LNCAP (cell line): ENCODE results near the gene CALCOCO2.

Experiments used
- CTCF ChIP-seq: fragments of 450-650 bp; IDR thresholded peaks from 2 replicates; pipeline ENCODE4 v1.5.1; 2017; ENCODE audit warnings: mild to moderate bottlenecking

Gene CALCOCO2

DNA sequence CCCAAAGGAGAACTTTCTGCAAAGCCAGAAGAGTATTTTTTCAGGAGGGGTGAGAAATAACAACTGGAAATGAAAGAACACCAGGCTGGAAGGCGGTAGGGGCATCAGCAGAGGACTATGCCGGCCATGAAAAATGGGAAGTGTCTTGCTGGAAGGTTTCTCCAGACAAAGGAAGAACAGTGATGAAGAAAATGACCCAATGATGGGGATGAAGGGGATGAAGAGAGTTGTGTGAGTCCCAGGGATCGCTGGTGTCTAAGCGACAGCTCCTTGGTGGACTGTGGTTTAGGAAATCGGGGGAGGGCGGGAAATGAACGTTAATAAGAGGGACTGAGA lies 14.4 kb upstream of the CALCOCO2 start:
- no peak for TF ChIP-seq CTCF

DNA sequence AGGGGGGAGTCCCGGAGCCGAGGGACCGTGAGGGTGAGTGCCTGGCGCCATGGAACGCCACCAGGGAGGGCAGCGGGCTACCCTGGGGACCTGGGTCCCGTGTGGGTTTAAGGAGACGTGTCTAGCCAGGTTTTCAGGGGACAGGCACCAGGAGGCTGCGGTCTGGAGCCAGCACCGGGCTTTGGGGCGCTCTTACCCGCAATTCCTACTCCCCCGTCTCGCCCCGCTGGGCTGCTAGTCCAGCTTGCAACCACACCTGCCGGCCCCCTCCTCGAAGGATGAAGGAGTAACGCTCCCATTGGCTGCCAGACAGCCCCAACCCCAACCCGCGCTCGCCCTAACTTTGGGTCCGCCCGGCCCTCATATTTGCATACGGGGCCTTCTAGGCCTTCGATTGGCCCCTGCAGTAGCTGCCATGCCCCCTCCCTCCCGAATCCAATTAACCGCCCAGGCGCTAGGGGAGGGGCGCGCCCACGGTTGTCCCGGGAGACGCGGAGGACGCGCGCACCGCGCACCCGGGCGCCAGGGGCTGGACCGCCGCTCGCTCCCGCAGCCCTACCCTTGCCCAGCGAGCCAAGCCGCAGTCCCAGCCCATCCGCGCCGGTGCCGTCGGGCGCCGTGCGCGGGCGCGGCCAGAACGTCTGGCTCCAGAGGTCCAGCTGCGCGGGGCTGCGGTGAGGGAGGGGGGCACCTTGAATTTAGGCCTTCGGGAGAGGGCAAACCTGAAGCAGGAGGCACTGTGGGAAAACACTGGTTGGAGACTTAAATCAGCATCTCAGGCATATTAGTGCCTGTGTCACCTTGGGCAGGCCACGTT lies 13.9 kb upstream of the CALCOCO2 start, which contains the start of gene TTLL6:
TSS of gene TTLL6 (minus strand) at position 456 of the 817 bp plus-strand sequence. CDS start at position 299, 157 bp downstream.
- no peak for TF ChIP-seq CTCF

GRCh38 chr17:48818361-48818841 lies 12.4 kb upstream of the CALCOCO2 start:
- no peak for TF ChIP-seq CTCF

DNA sequence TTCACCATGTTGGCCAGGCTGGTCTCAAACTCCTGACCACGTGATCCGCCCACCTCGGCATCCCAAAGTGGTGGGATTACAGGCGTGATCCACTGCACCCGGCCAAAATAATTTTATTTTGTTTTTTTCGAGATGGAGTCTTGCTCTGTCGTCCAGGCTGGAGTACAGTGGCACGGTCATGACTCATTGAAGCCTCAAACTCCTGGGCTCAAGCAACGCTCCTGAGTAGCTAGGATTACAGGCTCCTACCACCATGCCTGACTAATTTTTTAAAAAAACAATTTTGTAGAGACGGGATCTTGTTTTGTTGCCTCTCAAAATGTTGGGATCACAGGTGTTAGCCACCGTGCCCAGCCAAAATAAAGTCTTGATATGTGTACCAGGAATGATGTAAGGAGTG lies 11.4 kb upstream of the CALCOCO2 start:
- no peak for TF ChIP-seq CTCF

DNA sequence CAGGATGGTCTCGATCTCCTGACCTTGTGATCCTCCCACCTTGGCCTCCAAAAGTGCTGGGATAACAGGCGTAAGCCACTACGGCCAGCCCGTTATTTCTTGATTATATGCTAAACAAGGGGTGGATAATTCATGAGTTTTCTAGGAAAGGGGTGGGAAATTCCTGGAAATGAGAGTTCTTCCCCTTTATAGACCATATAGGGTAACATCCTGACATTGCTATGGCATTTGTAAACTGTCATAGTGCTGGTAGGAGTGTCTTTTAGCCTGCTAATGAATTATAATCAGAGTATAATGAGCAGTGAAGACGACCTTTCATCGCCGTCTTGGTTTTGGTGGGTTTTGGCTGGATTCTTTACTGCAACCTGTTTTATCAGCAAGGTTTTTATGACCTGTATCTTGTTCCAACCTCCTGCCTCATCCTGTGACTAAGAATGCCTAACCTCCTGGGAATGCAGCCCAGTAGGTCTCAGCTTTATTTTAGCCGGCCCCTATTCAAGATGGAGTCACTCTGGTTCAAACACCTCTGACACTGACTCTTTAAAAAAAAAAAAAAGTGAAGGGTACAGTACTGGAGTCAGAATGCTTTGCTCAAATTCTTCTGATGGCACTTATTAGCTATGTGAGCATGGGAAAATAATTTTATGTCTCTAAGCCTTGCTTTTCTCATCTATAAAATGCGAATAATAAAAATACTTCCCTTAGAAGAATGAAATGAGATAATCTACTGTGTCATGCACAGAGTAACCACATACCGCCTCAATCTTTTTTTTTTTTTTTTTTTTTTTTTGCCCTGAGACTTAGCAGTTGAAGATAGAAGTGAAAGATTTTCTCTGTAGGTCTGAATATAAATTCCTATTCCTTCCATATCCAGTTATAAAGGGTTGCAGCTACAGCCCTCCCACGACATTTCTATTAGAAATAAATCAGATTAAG lies 5.1 kb upstream of the CALCOCO2 start:
- no peak for TF ChIP-seq CTCF

GRCh38 chr17:48831549-48831883 lies 681 bp downstream of the CALCOCO2 start:
- no peak for TF ChIP-seq CTCF

DNA sequence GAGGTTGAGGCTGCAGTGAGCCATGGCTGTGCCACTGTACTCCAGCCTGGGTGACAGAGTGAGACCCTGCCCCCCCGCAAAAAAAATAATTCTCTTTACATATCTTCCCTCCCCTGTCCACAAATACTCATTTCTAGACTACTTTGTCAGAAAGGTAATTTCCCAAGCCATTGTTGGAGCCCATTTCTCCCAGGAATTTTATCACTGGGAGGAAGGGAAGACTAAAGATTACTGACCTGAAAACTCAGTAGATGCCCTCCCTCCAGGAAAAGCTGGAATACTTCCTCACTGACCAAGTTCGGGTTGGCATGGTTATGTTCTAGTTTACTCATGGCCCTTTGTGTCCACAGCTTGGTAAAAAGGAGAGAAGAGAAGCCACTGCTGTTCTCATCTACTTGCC lies 4.1 kb downstream of the CALCOCO2 start:
- TF ChIP-seq CTCF, result no peak
